HFFc6 (cell line): Measurements from ENCODE around the gene MEF2A. TPM values are rescaled to one million over a fixed set of nuclear protein-coding genes. Genes with fewer than 3 reads are reported as not detected.
A peak's percentile ranks its signal among the peaks of the same experiment; 100 is the strongest.

ENCODE experiments used
- DNase-seq: peaks from one replicate; pipeline ENCODE4 v3.0.0-alpha.2; 2018
- H3K27ac Mint-ChIP-seq: 2 replicates; pipeline ENCODE4 v1.8.0; 2020; ENCODE audit warnings: mild to moderate bottlenecking, mixed read lengths
- H3K27me3 Mint-ChIP-seq: 2 replicates; pipeline ENCODE4 v1.8.0; 2021; ENCODE audit warnings: mild to moderate bottlenecking, moderate library complexity, mixed read lengths; ENCODE audit not compliant: insufficient read depth
- H3K36me3 Mint-ChIP-seq: 2 replicates; pipeline ENCODE4 v1.8.0; 2021; ENCODE audit warnings: low read depth, mixed read lengths
- H3K4me1 Mint-ChIP-seq: 2 replicates; pipeline ENCODE4 v1.8.0; 2020; ENCODE audit warnings: low read depth, mixed read lengths
- H3K4me3 Mint-ChIP-seq: 2 replicates; pipeline ENCODE4 v1.8.0; 2020; ENCODE audit warnings: mild to moderate bottlenecking, moderate library complexity, mixed read lengths
- H3K9me3 Mint-ChIP-seq: 2 replicates; pipeline ENCODE4 v1.8.0; 2020; ENCODE audit warnings: mild to moderate bottlenecking, mixed read lengths
- total RNA-seq, 6 experiments: library from RNA; stranded (reverse); fragmentation: NEBNext Ultra II Directional; extraction: Animal tissue kit (Norgen Biotek cat#: 25700); gene quantifications; 2 replicates in 1 of 6; 3 replicates in 5 of 6; pipeline ENCODE4 v1.2.3, GENCODE V29; 2021
- TF ChIP-seq, protein P1 (sequence below): fragments of 200-600 bp; sonication (generic); IDR thresholded peaks from 2 replicates; pipeline ENCODE4 v1.5.0; 2021; ENCODE audit warnings: antibody characterized with exemption, mild to moderate bottlenecking

MEF2A gene
- total RNA-seq, 6 experiments from 2014 or later = 22.8 to 25.8 (median 24.0) TPM

- Mint-ChIP-seq H3K9me3 (no peaks in the 10 kb centered on the region), H3K27ac (no peak overlapping the region), H3K27me3 (no peaks in the 10 kb centered on the region), H3K4me1 (peaks cover 36% of the 10 kb centered on the region), H3K4me3 (no peak overlapping the region), H3K36me3 (peaks cover 4% of the 10 kb centered on the region; the same call in 1 of the 2 replicates)
- DNase-seq = no peak
- TF ChIP-seq, protein P1, sequence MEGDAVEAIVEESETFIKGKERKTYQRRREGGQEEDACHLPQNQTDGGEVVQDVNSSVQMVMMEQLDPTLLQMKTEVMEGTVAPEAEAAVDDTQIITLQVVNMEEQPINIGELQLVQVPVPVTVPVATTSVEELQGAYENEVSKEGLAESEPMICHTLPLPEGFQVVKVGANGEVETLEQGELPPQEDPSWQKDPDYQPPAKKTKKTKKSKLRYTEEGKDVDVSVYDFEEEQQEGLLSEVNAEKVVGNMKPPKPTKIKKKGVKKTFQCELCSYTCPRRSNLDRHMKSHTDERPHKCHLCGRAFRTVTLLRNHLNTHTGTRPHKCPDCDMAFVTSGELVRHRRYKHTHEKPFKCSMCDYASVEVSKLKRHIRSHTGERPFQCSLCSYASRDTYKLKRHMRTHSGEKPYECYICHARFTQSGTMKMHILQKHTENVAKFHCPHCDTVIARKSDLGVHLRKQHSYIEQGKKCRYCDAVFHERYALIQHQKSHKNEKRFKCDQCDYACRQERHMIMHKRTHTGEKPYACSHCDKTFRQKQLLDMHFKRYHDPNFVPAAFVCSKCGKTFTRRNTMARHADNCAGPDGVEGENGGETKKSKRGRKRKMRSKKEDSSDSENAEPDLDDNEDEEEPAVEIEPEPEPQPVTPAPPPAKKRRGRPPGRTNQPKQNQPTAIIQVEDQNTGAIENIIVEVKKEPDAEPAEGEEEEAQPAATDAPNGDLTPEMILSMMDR = no peak
Measured at GRCh38 chr15:99571299-99571698, 5.5 kb downstream of the MEF2A start.

DNA sequence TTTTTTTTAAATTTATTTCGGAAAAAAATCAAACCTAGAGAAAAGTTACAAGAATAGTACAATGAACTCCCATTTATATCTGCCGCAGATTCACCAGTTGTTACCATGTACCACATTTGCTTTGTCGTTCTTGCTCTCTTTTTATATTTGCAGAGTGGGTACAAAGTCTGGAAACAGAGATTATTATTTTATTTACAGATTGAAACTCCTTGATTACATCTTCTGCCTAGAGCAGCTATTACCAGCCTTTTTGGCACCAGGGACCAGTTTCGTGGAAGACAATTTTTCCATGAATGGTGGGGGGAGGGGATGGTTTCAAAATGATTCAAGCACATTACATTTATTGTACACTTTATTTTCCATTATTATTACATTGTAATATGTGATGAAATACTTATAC is 8.3 kb downstream of the MEF2A start:
- Mint-ChIP-seq H3K36me3 (no peaks in the 10 kb centered on the region), H3K27me3 (no peaks in the 10 kb centered on the region), H3K9me3 (no peaks in the 10 kb centered on the region), H3K27ac (no peak overlapping the region), H3K4me1 (peaks cover 30% of the 10 kb centered on the region), H3K4me3 (no peak overlapping the region)
- DNase-seq = no peak
- TF ChIP-seq, protein P1 = no peak

GRCh38 chr15:99574502-99574901 is 8.7 kb downstream of the MEF2A start:
- H3K27ac Mint-ChIP-seq = no peak overlapping the region

GRCh38 chr15:99578809-99579208 is 13.0 kb downstream of the MEF2A start:
- Mint-ChIP-seq H3K9me3 (no peaks in the 10 kb centered on the region), H3K27me3 (no peaks in the 10 kb centered on the region), H3K36me3 (no peaks in the 10 kb centered on the region), H3K4me1 (peaks cover 42% of the 10 kb centered on the region), H3K4me3 (no peak overlapping the region), H3K27ac (no peak overlapping the region)
- TF ChIP-seq, protein P1 = no peak
- DNase-seq = no peak

More at GRCh38 chr15:99574502-99574901, 8.7 kb downstream of the MEF2A start:
- TF ChIP-seq, protein P1 = no peak
- H3K4me1 Mint-ChIP-seq = peaks cover 30% of the 10 kb centered on the region
- H3K4me3 Mint-ChIP-seq = no peak overlapping the region
- H3K36me3 Mint-ChIP-seq = no peaks in the 10 kb centered on the region
- H3K27me3 Mint-ChIP-seq = no peaks in the 10 kb centered on the region
- DNase-seq = no peak
- H3K9me3 Mint-ChIP-seq = no peaks in the 10 kb centered on the region

GRCh38 chr15:99580076-99580475 is 14.3 kb downstream of the MEF2A start:
- no peak overlapping the region for H3K4me3 Mint-ChIP-seq
- peak overlapping the region; percentile 3; the same call in 1 of the 2 replicates for H3K27ac Mint-ChIP-seq
- H3K9me3 Mint-ChIP-seq = 0 out of 2 replicates have a peak, but pooled peaks cover 5% of the 10 kb centered on the region
- DNase-seq = no peak
- TF ChIP-seq, protein P1 = no peak
- H3K27me3 Mint-ChIP-seq = no peaks in the 10 kb centered on the region; the same call in 1 of the 2 replicates
- H3K36me3 Mint-ChIP-seq = peaks cover 9% of the 10 kb centered on the region
- peaks cover 42% of the 10 kb centered on the region for H3K4me1 Mint-ChIP-seq
